ENCODE data around the gene AACS. TPM values are rescaled to one million over a fixed set of nuclear protein-coding genes. Genes with fewer than 3 reads are reported as not detected.

Gene AACS
- 51.0 TPM for total RNA-seq

GRCh38 chr12:125065021-125065918 lies at the start of gene AACS:
TSS of gene AACS (plus strand) at chr12:125065435. CDS start at chr12:125065585, 150 bp downstream.

GRCh38 chr12:125185740-125186470 lies 120.7 kb downstream of the AACS start, which contains the start of gene TMEM132B:
TSS of gene TMEM132B (plus strand) at chr12:125186386.

Small RNA genes within 50 kb of the gene (small RNA-seq; reads per million reads assigned to genes)
- not detected for gene AC122688.1 (ENCODE audit: low replicate concordance)

Other genes with a start within 250 kb of the AACS start
- gene SCARB1, start 201.6 kb upstream of the AACS start, total RNA-seq, result 17.5 TPM
- 1,542 TPM for gene UBC, start 150.8 kb upstream of the AACS start, total RNA-seq
- 15.7 TPM for gene DHX37, start 76.3 kb upstream of the AACS start, total RNA-seq
- gene BRI3BP, start 71.8 kb upstream of the AACS start, total RNA-seq, result 16.9 TPM
- 104 TPM for gene TMEM132B, start 121.0 kb downstream of the AACS start, total RNA-seq